C4-2B (cell line): ENCODE results near the gene RPS6KA3.

ENCODE experiments used
- CTCF ChIP-seq: fragments of 450-650 bp; conservative IDR thresholded peaks from 2 replicates; pipeline ENCODE4 v1.5.1; 2017; ENCODE audit warnings: mild to moderate bottlenecking
- ZFX ChIP-seq: fragments of 450-650 bp; IDR thresholded peaks from 2 replicates; pipeline ENCODE4 v1.6.1; 2017

- TF ChIP-seq CTCF, result no peak
- no peak for TF ChIP-seq ZFX
Observed at GRCh38 chrX:20280938-20281337, 14.2 kb upstream of the RPS6KA3 start.
